AG10803 (cell line): ENCODE measurements around the gene TOMM22.

ENCODE experiments used
- DNase-seq: peaks from one replicate; pipeline ENCODE4 v3.0.0; 2010; ENCODE audit warnings: low read depth
- H3K4me3 ChIP-seq: 2 replicates; pipeline ENCODE4 v1.5.1; 2011; ENCODE audit warnings: mild to moderate bottlenecking, low read length, control low read depth
- CTCF ChIP-seq: conservative IDR thresholded peaks from 2 replicates; pipeline ENCODE4 v1.5.1; 2011; ENCODE audit warnings: mild to moderate bottlenecking, low read length, control low read depth, inconsistent platforms

Gene TOMM22

GRCh38 chr22:38700789-38701628 lies 19.3 kb downstream of the TOMM22 start, which contains the start of gene JOSD1:
Gene JOSD1, minus strand, starts transcription at chr22:38700943. Its CDS starts 956 bp downstream, at chr22:38699987.
- TF ChIP-seq CTCF: no peak
- peak; percentile 90 for DNase-seq
- H3K4me3 ChIP-seq: peak within 1 kb of the TSS; percentile 81

GRCh38 chr22:38704654-38705234 lies 23.0 kb downstream of the TOMM22 start:
- TF ChIP-seq CTCF: no peak
- no peak for DNase-seq
- peak overlapping the region; percentile 57 for H3K4me3 ChIP-seq

- peak; percentile 100 for DNase-seq
- H3K4me3 ChIP-seq: peak within 1 kb of the TSS; percentile 85
- TF ChIP-seq CTCF: peak; percentile 38
These were observed 23.7 kb downstream of the TOMM22 start, which contains the start of gene GTPBP1 for GRCh38 chr22:38705235-38706100. Gene GTPBP1, plus strand, starts transcription at chr22:38705944. Its CDS starts 12 bp downstream, at chr22:38705956.

GRCh38 chr22:38706101-38706900 lies 24.5 kb downstream of the TOMM22 start:
- peak; percentile 34 for DNase-seq
- no peak for TF ChIP-seq CTCF

GRCh38 chr22:38706901-38707195 lies 25.1 kb downstream of the TOMM22 start:
- DNase-seq: no peak
- peak overlapping the region; percentile 85 for H3K4me3 ChIP-seq
- TF ChIP-seq CTCF: no peak

More at GRCh38 chr22:38706101-38706900, 24.5 kb downstream of the TOMM22 start:
- peak overlapping the region; percentile 85 for H3K4me3 ChIP-seq

- H3K4me3 ChIP-seq: peak overlapping the region; percentile 85
- peak; percentile 29 for DNase-seq
- no peak for TF ChIP-seq CTCF
These were observed 25.6 kb downstream of the TOMM22 start for GRCh38 chr22:38707346-38707745.
